GM12801 (cell line): ENCODE data around the gene POLG.

Experiments used
- CTCF ChIP-seq: IDR thresholded peaks from one replicate; pipeline ENCODE4 v1.5.1; 2011; ENCODE audit warnings: control low read depth; ENCODE audit not compliant: insufficient read length; ENCODE audit errors: extremely low read depth

POLG gene

GRCh38 chr15:89334510-89335297, at the start of gene POLG:
Gene POLG (minus strand): TSS chr15:89334824. CDS start chr15:89333754, 1,070 bp downstream.
- TF ChIP-seq CTCF: no peak

GRCh38 chr15:89384176-89384604, 49.6 kb upstream of the POLG start:
- no peak for TF ChIP-seq CTCF

GRCh38 chr15:89383365-89384175, 48.9 kb upstream of the POLG start:
- no peak for TF ChIP-seq CTCF

GRCh38 chr15:89381888-89382686, 47.5 kb upstream of the POLG start:
- TF ChIP-seq CTCF: no peak

- TF ChIP-seq CTCF: no peak
Measured at GRCh38 chr15:89381331-89381730, 46.7 kb upstream of the POLG start.

GRCh38 chr15:89379818-89380217, 45.2 kb upstream of the POLG start:
- no peak for TF ChIP-seq CTCF

- TF ChIP-seq CTCF: no peak
Measured at GRCh38 chr15:89379251-89379695, 44.6 kb upstream of the POLG start.
